ENCODE data around the gene PLEKHA5.

GRCh38 chr12:19302100-19302640 lies 172.6 kb downstream of the PLEKHA5 start:
- TF ChIP-seq CTCF (IDR thresholded peaks at IDR 0.05) (no peak), TCF7L2 (IDR thresholded peaks at IDR 0.05; ENCODE audit: low read depth, low read length) (no peak), REST (IDR thresholded peaks at IDR 0.05; ENCODE audit: insufficient read depth in 1 of 2, low read depth in 2 of 2, low read length in 1 of 2) (no peak)
